DND-41 (cell line): ENCODE measurements around the gene STK4.
A peak's percentile ranks its signal among the peaks of the same experiment; 100 is the strongest.

Experiments
- ATAC-seq: fragments of 200-7000 bp; cut with Tn5 transposase; 3 replicates; pipeline ENCODE4 v1.9.1; 2021; ENCODE audit warnings: low read depth; ENCODE audit not compliant: insufficient read depth
- DNase-seq: peaks from one replicate; pipeline ENCODE4 v3.0.0-alpha.2; 2020
- H2AFZ ChIP-seq: 2 replicates; pipeline ENCODE4 v1.6.0; 2012; ENCODE audit warnings: low read depth, low read length
- H3K27ac ChIP-seq: 2 replicates; pipeline ENCODE4 v1.5.1; 2012; ENCODE audit warnings: low read length, inconsistent platforms
- H3K27me3 ChIP-seq: fragments of 200-600 bp; sonication (generic); 2 replicates; pipeline ENCODE4 v1.6.0; 2012; ENCODE audit warnings: low read length, mild to moderate bottlenecking, inconsistent platforms; ENCODE audit not compliant: insufficient read depth, poor library complexity
- H3K36me3 ChIP-seq: 2 replicates; pipeline ENCODE4 v1.5.1; 2012; ENCODE audit warnings: low read length, inconsistent platforms; ENCODE audit not compliant: insufficient read depth
- H3K4me1 ChIP-seq: 2 replicates; pipeline ENCODE4 v1.5.1; 2012; ENCODE audit warnings: mild to moderate bottlenecking, low read length; ENCODE audit not compliant: insufficient read depth
- H3K4me2 ChIP-seq: 2 replicates; pipeline ENCODE4 v1.6.0; 2012; ENCODE audit warnings: mild to moderate bottlenecking, moderate library complexity, low read length, inconsistent platforms; ENCODE audit not compliant: insufficient read depth
- H3K4me3 ChIP-seq, 2 experiments: fragments of 200-600 bp in 1 of 2; shearing (Covaris generic) in 1 of 2; 2 replicates each; pipeline ENCODE4 v1.5.1; 2012 to 2016; ENCODE audit warnings: inconsistent platforms in 2 of 2, low read length in 2 of 2, mild to moderate bottlenecking in 2 of 2, low read depth in 1 of 2, moderate library complexity in 1 of 2
- H3K79me2 ChIP-seq: 2 replicates; pipeline ENCODE4 v1.6.0; 2012; ENCODE audit warnings: low read length, inconsistent platforms; ENCODE audit not compliant: insufficient read depth
- H3K9ac ChIP-seq: 2 replicates; pipeline ENCODE4 v1.6.0; 2012; ENCODE audit warnings: low read depth, mild to moderate bottlenecking, inconsistent platforms, low read length, moderate library complexity
- H3K9me3 ChIP-seq: 2 replicates; pipeline ENCODE4 v1.5.1; 2012; ENCODE audit warnings: low read length, moderate library complexity, mild to moderate bottlenecking, inconsistent platforms; ENCODE audit not compliant: insufficient read depth, severe bottlenecking
- H4K20me1 ChIP-seq: 2 replicates; pipeline ENCODE4 v1.6.0; 2012; ENCODE audit warnings: low read length; ENCODE audit not compliant: insufficient read depth
- EZH2 ChIP-seq: IDR thresholded peaks from 3 replicates; pipeline ENCODE4 v1.6.1; 2012; ENCODE audit warnings: borderline replicate concordance, low read depth, mild to moderate bottlenecking, moderate library complexity, low read length, inconsistent platforms; ENCODE audit not compliant: severe bottlenecking
- TF ChIP-seq, protein P1 (sequence below): IDR thresholded peaks from 2 replicates; pipeline ENCODE4 v1.5.1; 2012; ENCODE audit warnings: borderline replicate concordance, low read length, moderate library complexity, mild to moderate bottlenecking; ENCODE audit not compliant: poor library complexity, severe bottlenecking; ENCODE audit errors: extremely low read depth

Gene STK4

DNA sequence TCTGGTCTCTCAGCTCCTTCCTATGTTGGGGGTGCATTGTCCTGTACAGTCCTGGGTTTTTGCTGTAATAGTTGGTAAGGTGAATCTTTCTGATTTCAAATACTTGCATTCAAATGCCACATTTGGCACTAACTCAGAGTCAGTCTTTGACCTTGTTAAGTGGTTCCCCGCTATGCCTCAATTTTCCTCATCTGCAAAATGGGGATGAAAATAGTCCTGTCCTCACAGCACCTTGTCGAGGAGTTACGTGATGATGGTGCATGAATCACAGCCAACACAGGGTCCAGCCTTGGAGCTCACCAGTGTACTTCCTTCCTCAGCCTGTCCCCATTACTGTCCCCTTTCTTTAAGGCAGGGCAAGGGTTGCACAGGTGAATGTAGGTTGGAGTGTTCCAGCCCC is 147.6 kb downstream of the STK4 start:
- Histone ChIP-seq H3K79me2 (no peaks in the 10 kb centered on the region), H3K4me1 (no peaks in the 10 kb centered on the region), H4K20me1 (no peaks in the 10 kb centered on the region), H3K9me3 (no peaks in the 10 kb centered on the region), H3K27ac (no peak overlapping the region), H3K4me2 (no peak overlapping the region), H3K4me3 (no peak overlapping the region), H3K27me3 (peaks cover 6% of the 10 kb centered on the region), H3K9ac (no peak overlapping the region), H2AFZ (no peak overlapping the region), H3K36me3 (no peaks in the 10 kb centered on the region)
- ATAC-seq = no peak
- DNase-seq = no peak
- TF ChIP-seq EZH2 = no peak
- TF ChIP-seq, protein P1, sequence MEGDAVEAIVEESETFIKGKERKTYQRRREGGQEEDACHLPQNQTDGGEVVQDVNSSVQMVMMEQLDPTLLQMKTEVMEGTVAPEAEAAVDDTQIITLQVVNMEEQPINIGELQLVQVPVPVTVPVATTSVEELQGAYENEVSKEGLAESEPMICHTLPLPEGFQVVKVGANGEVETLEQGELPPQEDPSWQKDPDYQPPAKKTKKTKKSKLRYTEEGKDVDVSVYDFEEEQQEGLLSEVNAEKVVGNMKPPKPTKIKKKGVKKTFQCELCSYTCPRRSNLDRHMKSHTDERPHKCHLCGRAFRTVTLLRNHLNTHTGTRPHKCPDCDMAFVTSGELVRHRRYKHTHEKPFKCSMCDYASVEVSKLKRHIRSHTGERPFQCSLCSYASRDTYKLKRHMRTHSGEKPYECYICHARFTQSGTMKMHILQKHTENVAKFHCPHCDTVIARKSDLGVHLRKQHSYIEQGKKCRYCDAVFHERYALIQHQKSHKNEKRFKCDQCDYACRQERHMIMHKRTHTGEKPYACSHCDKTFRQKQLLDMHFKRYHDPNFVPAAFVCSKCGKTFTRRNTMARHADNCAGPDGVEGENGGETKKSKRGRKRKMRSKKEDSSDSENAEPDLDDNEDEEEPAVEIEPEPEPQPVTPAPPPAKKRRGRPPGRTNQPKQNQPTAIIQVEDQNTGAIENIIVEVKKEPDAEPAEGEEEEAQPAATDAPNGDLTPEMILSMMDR = no peak

DNA sequence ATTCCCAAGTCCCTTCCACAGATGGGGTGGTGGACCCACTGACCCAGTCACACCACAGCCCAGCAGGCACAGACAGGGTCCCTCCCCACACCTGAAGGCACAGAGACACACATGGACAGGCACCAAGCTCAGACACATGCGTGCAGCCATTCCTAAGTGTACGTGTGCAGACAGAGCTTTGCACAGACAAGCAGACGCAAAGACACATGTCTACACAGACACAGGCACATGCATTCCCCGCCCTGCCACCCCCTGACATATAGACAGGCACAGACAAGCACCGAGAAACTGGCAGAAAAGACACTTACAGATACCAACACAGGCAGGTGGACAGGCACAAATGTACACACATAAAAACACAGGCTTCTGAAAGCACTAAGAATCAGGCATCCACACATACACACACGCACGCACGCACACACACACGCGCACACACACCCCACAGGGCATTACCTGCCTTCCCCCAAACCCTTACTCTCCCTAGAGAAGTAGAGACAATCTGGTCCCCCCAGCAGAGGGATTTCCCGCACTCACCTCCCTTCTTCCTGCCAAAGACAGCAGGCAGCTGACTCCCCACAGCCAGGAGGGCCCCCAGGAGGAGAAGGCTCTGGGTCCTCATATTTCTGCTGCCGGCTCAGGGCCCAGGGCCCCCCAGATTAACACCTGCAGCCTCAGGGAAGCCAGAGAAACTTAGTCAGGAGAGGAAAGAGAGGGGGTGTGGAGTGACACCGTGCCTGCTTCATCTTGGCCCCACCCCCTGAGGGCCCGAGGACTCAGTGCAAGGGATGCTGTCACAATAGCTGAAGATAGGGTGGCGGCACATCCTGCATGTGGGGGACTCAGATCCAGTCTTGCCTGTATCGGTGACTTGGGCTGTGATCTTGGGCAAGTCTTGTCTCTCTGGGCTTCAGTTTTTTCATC is 148.4 kb downstream of the STK4 start, which contains the start of gene WFDC5:
TSS of gene WFDC5 (minus strand) at position 710 of the 921 bp plus-strand sequence. CDS start at position 619, 91 bp downstream.
- Histone ChIP-seq H4K20me1 (no peaks in the 10 kb centered on the region), H3K9me3 (no peaks in the 10 kb centered on the region), H3K27me3 (peaks cover 6% of the 10 kb centered on the region), H3K27ac (no peak within 1 kb of the TSS), H3K4me2 (no peak within 1 kb of the TSS), H3K79me2 (no peaks in the 10 kb centered on the region), H3K4me3 (no peak within 1 kb of the TSS), H3K4me1 (no peaks in the 10 kb centered on the region), H3K9ac (no peak within 1 kb of the TSS), H2AFZ (no peak within 1 kb of the TSS), H3K36me3 (no peaks in the 10 kb centered on the region)
- TF ChIP-seq, protein P1 = no peak
- no peak for TF ChIP-seq EZH2
- ATAC-seq (peak; percentile 64; the same call in 2 of the 3 replicates), DNase-seq (no peak)

DNA sequence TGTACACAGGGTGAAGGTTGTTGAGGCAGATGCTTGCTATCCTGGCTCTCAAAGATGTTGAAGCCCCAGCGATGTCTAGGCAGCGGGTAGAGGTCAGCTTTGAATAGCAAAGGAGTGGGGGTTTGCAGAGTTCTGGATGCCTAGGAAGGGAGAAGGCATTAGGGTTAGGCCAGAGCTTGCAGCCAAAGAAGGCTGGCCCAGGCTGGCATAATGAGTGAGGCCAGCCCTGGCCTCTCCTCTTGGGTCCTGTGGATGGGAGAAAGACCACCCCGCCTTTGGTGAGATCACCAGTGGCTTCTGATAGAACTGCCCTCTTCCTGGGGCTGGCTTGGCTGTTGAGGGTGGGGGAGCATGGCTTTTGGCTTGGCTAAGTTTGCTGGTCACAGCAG is 149.1 kb downstream of the STK4 start:
- Histone ChIP-seq H3K9ac (no peak overlapping the region), H2AFZ (no peak overlapping the region), H3K9me3 (no peaks in the 10 kb centered on the region), H3K36me3 (no peaks in the 10 kb centered on the region), H3K79me2 (no peaks in the 10 kb centered on the region), H3K4me3 (no peak overlapping the region), H3K27me3 (peaks cover 2% of the 10 kb centered on the region), H3K27ac (no peak overlapping the region), H3K4me2 (no peak overlapping the region), H4K20me1 (no peaks in the 10 kb centered on the region), H3K4me1 (no peaks in the 10 kb centered on the region)
- ATAC-seq = no peak
- TF ChIP-seq, protein P1 = no peak
- no peak for TF ChIP-seq EZH2
- DNase-seq = no peak
